NCI-H1417 treated with DMSO at 0.1 percent for 48 hours (cell line): ENCODE measurements around the gene MFSD6L.

ENCODE experiments used
- DNase-seq: peaks from one replicate; lab custom pipeline; 2025; lab: John Stamatoyannopoulos, UW

The MFSD6L gene, protein sequence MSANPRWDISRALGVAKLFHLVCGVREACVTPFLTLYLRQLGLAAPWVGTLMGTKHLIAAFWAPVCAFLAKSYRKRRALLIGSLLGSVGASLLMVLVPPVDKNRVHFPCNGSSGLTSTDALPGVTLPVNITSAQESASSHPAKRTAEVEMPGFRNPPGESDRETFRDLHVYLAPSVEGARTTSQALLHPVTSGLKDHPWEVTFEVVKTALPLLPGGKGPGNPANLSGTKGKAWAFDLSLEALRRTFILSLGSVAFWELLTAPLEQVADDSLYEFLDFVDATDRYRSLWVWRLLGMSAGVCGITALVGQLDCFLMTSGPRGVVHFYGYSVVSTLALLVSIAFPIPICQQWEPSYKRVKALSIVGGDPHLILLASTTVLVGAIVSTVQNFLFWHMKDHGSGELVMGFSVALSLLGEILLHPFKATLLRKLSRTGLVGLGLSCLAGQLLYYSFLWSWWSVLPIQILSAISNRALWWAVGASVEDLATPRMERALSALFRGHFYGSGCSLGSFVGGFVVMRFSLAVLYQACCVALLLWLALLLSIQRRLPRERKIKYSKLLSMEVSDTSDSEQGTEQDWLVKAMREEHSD

DNA sequence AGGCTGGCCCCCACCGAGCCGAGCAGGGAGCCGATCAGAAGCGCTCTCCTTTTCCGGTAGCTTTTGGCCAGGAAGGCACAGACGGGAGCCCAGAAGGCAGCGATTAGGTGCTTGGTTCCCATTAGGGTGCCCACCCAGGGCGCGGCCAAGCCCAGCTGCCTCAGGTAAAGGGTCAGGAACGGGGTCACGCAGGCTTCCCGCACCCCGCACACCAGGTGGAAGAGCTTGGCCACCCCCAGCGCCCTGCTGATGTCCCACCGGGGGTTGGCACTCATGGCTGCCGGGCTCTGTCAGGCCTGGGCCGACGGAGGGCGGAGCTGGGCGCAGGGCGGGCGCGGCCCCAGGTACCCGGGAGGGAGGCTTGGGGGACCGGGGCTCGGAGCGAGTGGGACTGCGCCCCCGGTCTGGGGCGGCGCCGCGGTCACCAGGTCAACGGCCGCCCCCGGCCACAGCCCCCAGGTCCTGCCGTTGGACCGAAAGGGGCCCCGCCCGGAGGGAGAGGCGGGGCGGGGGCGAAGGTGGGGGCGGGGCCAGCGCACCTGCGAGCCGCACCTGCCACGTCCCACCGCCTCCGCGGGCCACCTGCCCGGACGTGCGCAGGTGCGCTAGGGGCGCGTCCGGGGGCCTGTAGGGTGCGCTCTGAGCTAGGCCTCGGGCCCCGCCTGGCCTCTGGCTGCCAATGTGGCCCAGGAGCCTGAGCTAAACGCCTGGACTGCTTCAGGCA, at the start of gene MFSD6L:
Gene MFSD6L, minus strand, starts transcription at position 520 of the 724 bp plus-strand sequence. Its CDS starts 245 bp downstream, at position 275.
- no peak for DNase-seq

DNA sequence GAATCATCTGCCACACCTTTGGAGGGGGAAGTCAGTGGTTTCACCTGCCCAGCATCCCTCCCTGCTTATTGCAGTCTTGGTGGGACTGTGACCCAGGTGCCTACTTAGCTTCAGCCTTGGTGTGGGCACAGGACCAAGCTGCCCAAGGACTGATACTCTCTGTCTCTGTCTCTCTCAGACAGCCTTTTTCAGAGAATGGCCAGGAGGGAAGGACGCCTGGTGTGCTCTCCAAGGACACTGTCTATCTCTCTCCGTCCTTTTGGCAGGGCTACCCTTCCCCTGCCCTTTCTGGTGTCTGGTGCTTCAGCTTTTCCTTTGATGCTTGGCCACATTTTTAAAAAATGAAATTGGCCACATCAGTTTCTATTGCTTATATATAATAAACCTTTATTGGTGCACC, 48.7 kb upstream of the MFSD6L start:
- no peak for DNase-seq

DNA sequence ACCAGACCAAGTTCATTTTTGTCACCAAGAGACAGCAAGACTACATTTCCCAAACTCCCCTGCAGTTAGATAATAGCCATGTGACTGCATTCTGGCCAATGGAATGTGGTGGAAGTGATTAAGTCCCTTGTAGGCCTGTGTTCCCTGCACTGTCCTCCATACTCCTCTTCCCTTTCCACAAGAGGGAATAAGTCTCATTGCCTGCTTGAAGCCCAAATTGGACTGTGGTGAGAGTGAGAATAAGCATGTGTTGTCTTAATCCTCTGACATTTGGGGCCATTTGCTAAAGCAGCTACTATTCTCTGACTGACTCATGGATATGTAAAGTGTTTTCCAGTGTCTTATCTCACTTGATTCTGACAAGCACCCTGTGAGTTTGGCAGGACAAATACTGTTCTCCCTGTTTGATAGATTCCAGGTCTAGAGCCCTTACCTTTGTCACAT, 47.6 kb upstream of the MFSD6L start:
- DNase-seq: no peak

DNA sequence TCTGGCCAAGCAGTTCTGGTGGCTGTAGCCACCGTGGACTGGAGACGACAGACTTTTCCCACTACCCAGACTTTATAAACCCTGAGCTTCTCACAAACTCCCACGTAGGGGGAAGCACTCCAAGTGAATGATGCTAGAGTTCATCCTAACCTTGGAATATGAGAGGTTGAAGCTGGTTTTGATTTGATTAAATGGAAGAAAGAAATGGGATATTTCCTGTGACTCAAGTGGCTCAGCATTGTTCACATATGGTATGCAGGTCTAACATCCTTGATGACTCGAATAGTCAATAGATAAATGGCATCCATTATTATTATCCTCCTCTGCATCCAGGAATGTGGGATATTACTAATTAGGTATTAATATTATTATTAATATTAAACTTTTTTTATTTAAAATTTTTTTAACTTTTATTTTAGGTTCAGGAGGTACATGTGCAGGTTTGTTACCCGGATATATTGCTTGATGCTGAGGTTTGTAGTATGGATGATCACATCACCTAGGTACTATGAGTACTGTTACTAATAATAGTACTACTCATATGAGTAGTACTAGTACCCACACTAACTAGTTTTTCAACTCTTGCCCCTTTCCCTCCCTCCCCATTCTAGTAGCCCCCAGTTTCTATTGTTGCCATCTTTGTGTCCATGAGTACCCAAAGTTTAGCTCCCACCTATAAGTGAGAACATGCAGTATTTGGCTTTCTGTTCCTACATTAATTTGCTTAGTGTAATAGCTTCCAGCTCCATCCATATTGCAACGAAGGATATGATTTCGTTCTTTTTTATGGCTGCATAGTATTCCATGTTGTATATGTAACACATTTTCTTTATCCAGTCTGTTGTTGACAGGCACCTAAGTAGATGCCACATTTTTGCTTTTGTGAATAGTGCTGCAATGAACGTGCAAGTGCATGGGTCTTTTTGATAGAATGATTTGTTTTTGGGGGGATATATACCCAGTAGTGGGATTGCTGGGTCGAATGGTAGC, 45.4 kb upstream of the MFSD6L start:
- no peak for DNase-seq

GRCh38 chr17:8843344-8843743, 44.2 kb upstream of the MFSD6L start:
- DNase-seq: no peak

DNA sequence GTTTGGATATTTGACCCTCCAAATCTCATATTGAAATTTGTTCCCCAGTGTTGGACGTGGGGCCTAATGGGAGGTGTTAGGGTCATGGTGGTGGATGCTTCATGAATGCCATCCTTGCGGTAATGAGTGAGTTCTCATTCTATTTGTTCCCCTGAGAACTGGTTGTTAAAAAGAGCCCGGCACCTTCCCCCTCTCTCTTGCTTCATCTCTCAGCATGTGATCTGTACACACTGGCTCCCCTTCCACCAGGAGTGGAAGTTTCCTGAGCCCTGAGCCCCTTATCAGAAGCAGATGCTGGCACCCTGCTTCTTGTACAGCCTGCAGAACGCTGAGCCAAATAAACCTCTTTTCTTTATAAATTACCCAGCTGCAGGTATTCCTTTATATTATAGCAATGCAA, 42.7 kb upstream of the MFSD6L start:
- DNase-seq: no peak

- DNase-seq: no peak
Observed at GRCh38 chr17:8839410-8839935, 40.3 kb upstream of the MFSD6L start.

DNA sequence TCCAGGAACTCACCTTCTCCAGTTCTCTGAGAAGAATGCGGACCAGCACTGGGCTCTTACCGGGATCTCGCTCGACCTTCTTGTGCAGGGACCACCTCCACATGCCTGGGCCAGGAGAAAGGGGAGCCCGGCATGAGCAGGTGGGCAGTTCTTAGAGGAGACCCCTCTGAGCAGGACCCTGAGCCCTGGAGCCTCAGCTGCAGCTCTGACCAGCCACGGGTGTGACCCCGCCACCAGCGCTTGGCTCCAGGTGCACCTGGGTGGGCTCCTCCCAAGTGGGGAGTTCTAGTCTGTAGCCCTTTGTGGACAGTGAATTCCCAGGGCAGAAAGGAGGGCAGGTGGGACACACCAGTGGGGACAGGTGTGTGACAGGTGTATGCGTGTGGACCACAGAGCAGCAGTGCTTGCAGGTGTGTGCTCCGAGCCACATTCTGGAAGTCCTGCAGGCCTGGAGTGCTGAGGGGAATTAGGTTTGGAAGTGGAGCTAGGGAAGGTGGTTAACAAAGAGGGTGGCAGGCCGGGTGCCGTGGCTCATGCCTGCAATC, 39.5 kb upstream of the MFSD6L start:
- no peak for DNase-seq

- DNase-seq: no peak
Observed at GRCh38 chr17:8837563-8838075, 38.5 kb upstream of the MFSD6L start.

DNA sequence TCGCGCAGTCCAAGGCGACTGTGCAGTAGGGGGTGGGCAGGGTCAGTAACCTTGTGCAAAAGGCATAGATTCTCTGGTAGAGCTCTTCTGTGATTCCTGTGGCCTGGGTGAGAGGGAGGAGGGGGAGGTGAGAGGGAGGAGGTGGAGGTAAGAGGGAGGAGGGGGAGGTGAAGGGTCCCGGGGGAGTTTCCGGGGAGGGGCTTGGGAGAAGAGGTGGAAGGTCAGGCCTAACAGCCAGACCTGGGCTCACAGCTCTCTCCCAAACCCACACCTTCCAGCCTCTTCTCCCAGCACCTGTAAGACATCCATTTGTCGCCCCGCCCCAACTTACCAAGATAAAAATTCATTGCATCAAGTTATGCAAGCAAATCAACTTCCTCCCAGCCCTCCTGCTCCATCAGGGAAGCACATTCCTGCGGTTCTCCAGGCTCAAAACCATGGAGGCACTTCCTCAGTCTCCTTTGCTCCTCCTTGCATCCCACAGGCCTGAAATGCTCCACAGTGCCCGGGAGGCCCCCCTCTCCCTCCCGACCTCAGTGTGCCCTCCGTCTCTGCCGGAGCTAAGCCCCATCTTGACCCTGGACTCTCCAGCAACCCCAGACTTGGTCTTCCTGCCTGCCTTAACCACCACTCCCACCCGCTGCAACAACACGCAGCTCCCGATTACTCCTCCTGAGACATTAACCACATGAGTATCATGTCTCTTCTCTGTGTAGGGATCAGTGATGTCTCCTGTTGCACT, 37.8 kb upstream of the MFSD6L start:
- DNase-seq: no peak

GRCh38 chr17:8835631-8836364, 36.6 kb upstream of the MFSD6L start:
- no peak for DNase-seq

DNA sequence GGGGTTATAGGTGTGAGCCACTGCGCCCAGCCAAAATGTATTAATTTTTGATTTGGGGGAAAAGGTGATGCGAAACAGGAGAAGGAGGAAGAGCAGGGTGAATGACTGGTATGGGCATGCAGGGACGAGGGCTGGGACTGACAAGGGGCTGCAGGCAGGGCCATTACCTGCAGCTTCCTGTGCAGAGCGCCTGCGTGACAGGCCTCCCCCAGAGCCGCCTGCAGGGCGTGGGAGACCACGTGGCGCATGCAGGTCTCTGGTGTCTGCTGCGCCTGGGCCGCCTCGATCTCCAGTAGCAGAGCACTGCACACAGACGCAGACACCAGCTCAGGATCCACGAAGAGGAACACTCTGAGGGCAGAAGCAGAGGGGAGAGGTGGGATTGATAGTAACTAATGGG, 35.9 kb upstream of the MFSD6L start:
- DNase-seq: no peak

GRCh38 chr17:8832711-8833352, 33.7 kb upstream of the MFSD6L start:
- DNase-seq: no peak

DNA sequence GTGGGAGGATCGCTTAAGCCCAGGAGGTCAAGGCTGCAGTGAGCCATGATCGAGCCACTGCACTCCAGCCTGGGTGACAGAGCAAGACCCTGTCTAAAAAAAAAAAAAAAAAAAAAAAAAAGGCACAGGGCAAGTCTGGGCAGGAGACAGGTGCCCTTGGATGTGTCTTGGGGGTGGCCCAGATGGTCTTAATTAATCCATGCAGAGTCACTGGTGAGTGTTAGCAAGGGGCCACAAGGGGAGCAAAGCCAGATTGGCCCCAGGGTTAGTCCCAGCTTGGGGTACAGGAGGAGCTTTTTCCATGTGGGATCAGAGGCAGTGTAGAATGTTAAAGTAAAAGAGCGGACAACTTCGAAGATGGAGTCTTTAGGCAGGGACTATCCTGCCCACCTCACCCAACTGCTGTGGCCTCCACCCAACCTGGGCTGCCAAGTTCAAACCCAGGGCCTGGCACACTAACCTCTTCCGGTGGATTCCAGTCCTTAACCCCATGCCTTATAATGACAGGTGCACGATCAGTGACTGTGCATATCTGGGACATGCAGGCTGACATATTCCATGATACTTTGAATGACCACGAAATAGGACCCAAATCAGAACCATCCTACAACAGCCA, 32.2 kb upstream of the MFSD6L start:
- DNase-seq: no peak

GRCh38 chr17:8830141-8830540, 31.0 kb upstream of the MFSD6L start:
- DNase-seq: no peak

DNA sequence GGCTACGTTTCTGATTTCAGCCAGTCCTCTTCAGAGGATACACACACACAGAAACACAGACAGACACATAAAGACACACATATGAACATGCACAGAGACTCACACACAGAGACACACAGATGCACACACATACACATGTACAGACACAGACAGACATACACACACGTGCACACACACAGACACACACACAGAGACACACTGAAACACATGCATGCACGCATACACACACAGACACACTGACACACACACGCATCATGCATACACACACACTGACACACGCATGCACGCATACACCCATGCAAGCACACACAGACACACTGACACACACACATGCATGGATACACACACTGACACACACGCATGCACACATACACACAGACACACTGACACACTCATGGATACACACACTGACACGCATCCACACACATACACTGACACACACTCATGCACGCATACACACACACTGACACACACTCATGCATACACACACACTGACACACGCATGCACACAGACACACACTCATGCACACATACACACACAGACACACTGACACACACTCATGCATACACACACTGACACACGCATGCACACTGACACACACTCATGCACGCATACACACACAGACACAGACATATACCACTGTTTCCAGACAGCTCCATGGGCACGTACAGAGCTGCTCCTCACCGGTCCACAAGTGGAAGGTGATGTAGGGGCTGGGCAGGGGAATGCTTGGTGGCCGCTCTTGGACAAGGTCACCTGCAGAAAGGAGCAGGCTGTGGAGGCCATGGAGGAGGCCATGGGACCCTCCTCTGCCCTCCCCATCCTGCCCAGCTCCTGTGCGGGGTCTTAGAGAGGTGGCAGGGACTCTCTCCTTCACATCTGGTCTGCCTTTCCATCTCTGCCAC, 30.1 kb upstream of the MFSD6L start:
- DNase-seq: no peak

DNA sequence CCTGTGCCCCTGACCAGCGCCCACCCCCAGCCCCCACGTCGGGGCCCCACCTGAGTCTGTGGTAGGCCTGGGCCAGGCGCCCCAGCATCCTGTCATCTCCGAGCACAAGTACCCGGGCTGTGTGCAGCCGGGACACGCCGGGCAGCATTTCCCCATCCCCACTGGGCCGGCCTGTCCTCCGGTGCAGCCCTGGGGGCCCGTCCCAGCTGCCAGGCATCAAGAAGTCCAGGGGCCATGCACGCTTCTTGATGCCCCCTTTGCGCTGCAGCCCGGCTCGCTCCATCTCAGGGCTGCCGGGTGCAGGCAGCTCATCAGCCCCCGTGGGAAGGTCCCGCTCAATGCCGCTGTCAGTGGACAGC, 29.3 kb upstream of the MFSD6L start:
- DNase-seq: no peak
